B cell (primary cell): ENCODE data around the gene PRTG.
"Not testable (repeated sequence)": the region's sequence is repeated elsewhere in the genome, so short reads cannot be mapped to it uniquely, and the experiment has no call there.

ENCODE experiments used
- EZH2 ChIP-seq: IDR thresholded peaks from 2 replicates; pipeline ENCODE4 v1.6.1; 2012; ENCODE audit warnings: borderline replicate concordance, low read depth, mild to moderate bottlenecking, moderate library complexity, low read length; ENCODE audit not compliant: insufficient read depth, poor library complexity, severe bottlenecking
- TF ChIP-seq, protein P1 (sequence below): fragments of 200-600 bp; IDR thresholded peaks from one replicate; pipeline ENCODE4 v1.8.0; 2022; ENCODE audit warnings: antibody characterized with exemption, mild to moderate bottlenecking

DNA sequence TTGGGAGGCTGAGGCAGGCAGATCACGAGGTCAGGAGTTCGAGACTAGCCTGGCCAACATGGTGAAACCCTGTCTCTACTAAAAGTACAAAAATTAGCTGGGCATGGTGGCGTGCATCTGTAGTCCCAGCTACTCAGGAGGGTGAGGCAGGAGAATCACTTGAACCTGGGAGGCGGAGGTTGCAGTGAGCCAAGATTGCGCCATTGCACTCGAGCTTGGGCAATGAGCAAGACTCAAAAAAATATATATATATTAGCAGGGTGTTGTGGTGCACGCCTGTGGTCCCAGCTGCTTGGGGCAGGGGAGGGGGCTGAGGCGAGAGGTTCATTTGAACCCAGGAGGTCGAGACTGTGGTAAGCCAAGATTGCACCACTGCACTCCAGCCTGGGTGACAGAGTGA lies 42.6 kb upstream of the PRTG start:
- TF ChIP-seq, protein P1, sequence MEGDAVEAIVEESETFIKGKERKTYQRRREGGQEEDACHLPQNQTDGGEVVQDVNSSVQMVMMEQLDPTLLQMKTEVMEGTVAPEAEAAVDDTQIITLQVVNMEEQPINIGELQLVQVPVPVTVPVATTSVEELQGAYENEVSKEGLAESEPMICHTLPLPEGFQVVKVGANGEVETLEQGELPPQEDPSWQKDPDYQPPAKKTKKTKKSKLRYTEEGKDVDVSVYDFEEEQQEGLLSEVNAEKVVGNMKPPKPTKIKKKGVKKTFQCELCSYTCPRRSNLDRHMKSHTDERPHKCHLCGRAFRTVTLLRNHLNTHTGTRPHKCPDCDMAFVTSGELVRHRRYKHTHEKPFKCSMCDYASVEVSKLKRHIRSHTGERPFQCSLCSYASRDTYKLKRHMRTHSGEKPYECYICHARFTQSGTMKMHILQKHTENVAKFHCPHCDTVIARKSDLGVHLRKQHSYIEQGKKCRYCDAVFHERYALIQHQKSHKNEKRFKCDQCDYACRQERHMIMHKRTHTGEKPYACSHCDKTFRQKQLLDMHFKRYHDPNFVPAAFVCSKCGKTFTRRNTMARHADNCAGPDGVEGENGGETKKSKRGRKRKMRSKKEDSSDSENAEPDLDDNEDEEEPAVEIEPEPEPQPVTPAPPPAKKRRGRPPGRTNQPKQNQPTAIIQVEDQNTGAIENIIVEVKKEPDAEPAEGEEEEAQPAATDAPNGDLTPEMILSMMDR, result not testable (repeated sequence)
- TF ChIP-seq EZH2, result not testable (repeated sequence)
